Endothelial cell of umbilical vein (primary cell): Measurements from ENCODE around the gene SNRNP27. TPM values are rescaled to one million over a fixed set of nuclear protein-coding genes. Genes with fewer than 3 reads are reported as not detected.

Experiments used
- BruUV-seq: library from RNA; stranded (reverse); fragments of 400-500 nt; replicated peaks from 2 replicates; lab custom pipeline; 2021; lab: Mats Ljungman, UMichigan
- CTCF ChIA-PET: fragments of 300-600, 350-600 bp; sonication (Branson Sonifier 250); formaldehyde crosslinking; loops from one replicate; lab custom pipeline; 2021; ENCODE audit warnings: antibody characterized with exemption, inconsistent platforms; lab: Charles Lee
- POLR2A ChIA-PET: fragments of 300-600, 350-600 bp; sonication (Branson Sonifier 250); formaldehyde crosslinking; loops from one replicate; lab custom pipeline; 2021; ENCODE audit warnings: antibody characterized with exemption, inconsistent platforms; lab: Charles Lee
- DNase-seq: peaks from one replicate; pipeline ENCODE4 v3.0.0-alpha.2; 2011; ENCODE audit warnings: low read depth, low spot score
- FAIRE-seq: peaks from 2 replicates; lab custom pipeline; 2011; peaks lifted over from hg19 to GRCh38; lab: Jason Lieb, UNC
- H2AFZ ChIP-seq: 2 replicates; pipeline ENCODE4 v1.6.0; 2012; ENCODE audit warnings: low read depth, low read length, control low read depth, inconsistent platforms
- H3K27ac ChIP-seq: 2 replicates; pipeline ENCODE4 v1.5.1; 2011; ENCODE audit warnings: low read depth, mild to moderate bottlenecking, control low read depth, low read length, moderate library complexity; ENCODE audit not compliant: insufficient read depth
- H3K27me3 ChIP-seq, 2 experiments: 2 replicates each; pipeline versions ENCODE4 v1.6.0 to v1.6.1; 2011; ENCODE audit warnings: low read length in 2 of 2, mixed read lengths in 1 of 2; ENCODE audit not compliant: control insufficient read depth in 2 of 2, insufficient read depth in 2 of 2
- H3K36me3 ChIP-seq, 2 experiments: 2 replicates in 1 of 2; 3 replicates in 1 of 2; pipeline ENCODE4 v1.5.1; 2011; ENCODE audit warnings: low read length in 2 of 2, mild to moderate bottlenecking in 1 of 2, moderate library complexity in 1 of 2; ENCODE audit not compliant: control insufficient read depth in 2 of 2, insufficient read depth in 2 of 2; ENCODE audit errors: extremely low read depth in 1 of 2
- H3K4me1 ChIP-seq: 3 replicates; pipeline ENCODE4 v1.5.1; 2011; ENCODE audit warnings: mild to moderate bottlenecking, low read length; ENCODE audit not compliant: control insufficient read depth, insufficient read depth; ENCODE audit errors: extremely low read depth
- H3K4me2 ChIP-seq: 2 replicates; pipeline ENCODE4 v1.6.1; 2011; ENCODE audit warnings: low read length, control low read depth, mixed read lengths; ENCODE audit not compliant: insufficient read depth
- H3K4me3 ChIP-seq, 3 experiments: fragments of 200-600 bp in 1 of 3; sonication (generic), shearing (Covaris generic) in 1 of 3; replicated peaks in 1 of 3; 2 replicates each; pipeline ENCODE4 v1.5.1; 2011 to 2016; ENCODE audit warnings: control low read depth in 3 of 3, low read length in 3 of 3, mild to moderate bottlenecking in 2 of 3, inconsistent platforms in 1 of 3, low read depth in 1 of 3, moderate library complexity in 1 of 3; ENCODE audit not compliant: insufficient read depth in 1 of 3
- H3K79me2 ChIP-seq: 2 replicates; pipeline ENCODE4 v1.6.0; 2012; ENCODE audit warnings: low read length, inconsistent platforms; ENCODE audit not compliant: control insufficient read depth, insufficient read depth
- H3K9ac ChIP-seq: replicated peaks from 2 replicates; pipeline ENCODE3; 2011; ENCODE audit warnings: low read length, control low read depth; ENCODE audit not compliant: insufficient read depth; ENCODE audit errors: extremely low read depth
- H3K9me1 ChIP-seq: replicated peaks from 3 replicates; pipeline ENCODE4 v1.6.0; 2011; ENCODE audit warnings: mild to moderate bottlenecking, low read length; ENCODE audit not compliant: control insufficient read depth, insufficient read depth; ENCODE audit errors: extremely low read depth
- H3K9me3 ChIP-seq: replicated peaks from 2 replicates; pipeline ENCODE4 v1.5.1; 2012; ENCODE audit warnings: low read length, inconsistent platforms; ENCODE audit not compliant: control insufficient read depth, insufficient read depth
- H4K20me1 ChIP-seq: replicated peaks from 2 replicates; pipeline ENCODE3; 2011; ENCODE audit warnings: mild to moderate bottlenecking, low read length; ENCODE audit not compliant: control insufficient read depth, insufficient read depth; ENCODE audit errors: extremely low read depth
- EZH2 ChIP-seq: IDR thresholded peaks from 2 replicates; pipeline ENCODE4 v1.6.1; 2012; ENCODE audit warnings: borderline replicate concordance, low read depth, mild to moderate bottlenecking, moderate library complexity, low read length, inconsistent platforms; ENCODE audit not compliant: severe bottlenecking
- FOS ChIP-seq: IDR thresholded peaks from 2 replicates; pipeline ENCODE4 v1.6.1; 2011; ENCODE audit warnings: mild to moderate bottlenecking, low read length, moderate library complexity, borderline replicate concordance; ENCODE audit not compliant: insufficient read depth
- GATA2 ChIP-seq: IDR thresholded peaks from 2 replicates; pipeline ENCODE4 v1.7.0; 2011; ENCODE audit warnings: low read depth, mild to moderate bottlenecking, moderate library complexity, mixed read lengths, low read length; ENCODE audit not compliant: insufficient read length, insufficient read depth
- JUN ChIP-seq: IDR thresholded peaks from 2 replicates; pipeline ENCODE4 v1.6.1; 2011; ENCODE audit warnings: borderline replicate concordance, low read depth; ENCODE audit not compliant: insufficient read length, insufficient read depth
- POLR2AphosphoS5 ChIP-seq: IDR thresholded peaks from 2 replicates; pipeline ENCODE4 v1.6.1; 2012; ENCODE audit warnings: low read depth, mild to moderate bottlenecking, control low read depth, low read length, moderate library complexity; ENCODE audit not compliant: insufficient read depth
- dilution Hi-C: fragments of 300-500 bp; cut with MboI; formaldehyde crosslinking; loops from one replicate; pipeline ENCODE4 v1.15.0; 2019; ENCODE audit warnings: low sequenced_read_pairs; ENCODE audit not compliant: extremely low pct_ligation_motif_present
- intact Hi-C: fragments of 100-400 bp; cut with micrococcal nuclease; formaldehyde crosslinking; loops from one replicate; pipeline ENCODE4 v1.10.0; 2022
- polyA plus RNA-seq, 4 experiments: library from polyadenylated mRNA; depleted of rRNA in 3 of 4; stranded (reverse) in 3 of 4; unstranded in 1 of 4; fragments of >200 nt; gene quantifications; 2 replicates each; pipeline versions ENCODE4 v1.2.1 to v1.2.3, GENCODE V29; 2011 to 2012; ENCODE audit warnings: missing spikeins in 1 of 4
- total RNA-seq: library from RNA; stranded (reverse); gene quantifications from 2 replicates; pipeline ENCODE4 v1.2.3, GENCODE V29; 2021
- TF ChIP-seq, protein P1 (sequence below), 2 donors: IDR thresholded peaks; 1 replicate in 1 of 2; 2 replicates in 1 of 2; pipeline ENCODE4 v1.5.1; 2011; ENCODE audit warnings: low read length in 2 of 2, mild to moderate bottlenecking in 2 of 2, moderate library complexity in 2 of 2, control low read depth in 1 of 2, inconsistent platforms in 1 of 2, low read depth in 1 of 2; ENCODE audit not compliant: insufficient read depth in 1 of 2; ENCODE audit errors: extremely low read depth in 1 of 2
- TF ChIP-seq, protein P2 (sequence below): IDR thresholded peaks from 2 replicates; pipeline ENCODE4 v1.6.1; 2011; ENCODE audit not compliant: insufficient read depth, insufficient read length

SNRNP27 gene
- total and polyA plus RNA-seq, 2 donors (not counting 3 experiments of a cell fraction or from before 2014, with no cell fraction given), result 12.7 to 50.6 TPM

DNA sequence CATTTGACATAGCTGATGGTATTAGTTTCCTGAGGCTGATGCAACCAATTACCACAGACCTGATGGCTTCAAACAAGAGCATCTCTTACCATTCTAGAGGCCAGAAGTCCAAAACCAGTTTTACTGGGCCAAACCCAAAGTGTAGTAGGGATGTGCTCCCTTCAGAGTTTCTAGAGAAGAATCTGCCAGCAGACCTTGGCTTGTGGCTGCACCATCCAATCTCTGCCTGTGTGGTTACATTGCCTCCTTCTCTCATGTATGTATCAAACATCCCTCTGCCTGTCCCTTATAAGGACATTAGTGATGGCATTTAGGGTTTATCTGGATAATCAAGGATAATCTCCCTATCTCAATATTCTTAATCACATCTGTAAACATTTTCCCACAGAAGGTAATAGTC is 4.5 kb upstream of the SNRNP27 start:
- Histone ChIP-seq H3K4me1 (peaks cover 3% of the 10 kb centered on the region), H3K4me2 (no peak overlapping the region), H4K20me1 (no peaks in the 10 kb centered on the region), H3K27me3 (no peaks in the 10 kb centered on the region), H2AFZ (no peak overlapping the region), H3K79me2 (peaks cover 4% of the 10 kb centered on the region), H3K27ac (no peak overlapping the region), H3K9me3 (no peaks in the 10 kb centered on the region), H3K36me3 (no peaks in the 10 kb centered on the region), H3K9ac (no peak overlapping the region), H3K4me3 (no peak overlapping the region), H3K9me1 (no peaks in the 10 kb centered on the region)
- TF ChIP-seq EZH2 (no peak), POLR2AphosphoS5 (no peak), GATA2 (no peak), FOS (no peak), JUN (no peak)
- TF ChIP-seq, protein P1, sequence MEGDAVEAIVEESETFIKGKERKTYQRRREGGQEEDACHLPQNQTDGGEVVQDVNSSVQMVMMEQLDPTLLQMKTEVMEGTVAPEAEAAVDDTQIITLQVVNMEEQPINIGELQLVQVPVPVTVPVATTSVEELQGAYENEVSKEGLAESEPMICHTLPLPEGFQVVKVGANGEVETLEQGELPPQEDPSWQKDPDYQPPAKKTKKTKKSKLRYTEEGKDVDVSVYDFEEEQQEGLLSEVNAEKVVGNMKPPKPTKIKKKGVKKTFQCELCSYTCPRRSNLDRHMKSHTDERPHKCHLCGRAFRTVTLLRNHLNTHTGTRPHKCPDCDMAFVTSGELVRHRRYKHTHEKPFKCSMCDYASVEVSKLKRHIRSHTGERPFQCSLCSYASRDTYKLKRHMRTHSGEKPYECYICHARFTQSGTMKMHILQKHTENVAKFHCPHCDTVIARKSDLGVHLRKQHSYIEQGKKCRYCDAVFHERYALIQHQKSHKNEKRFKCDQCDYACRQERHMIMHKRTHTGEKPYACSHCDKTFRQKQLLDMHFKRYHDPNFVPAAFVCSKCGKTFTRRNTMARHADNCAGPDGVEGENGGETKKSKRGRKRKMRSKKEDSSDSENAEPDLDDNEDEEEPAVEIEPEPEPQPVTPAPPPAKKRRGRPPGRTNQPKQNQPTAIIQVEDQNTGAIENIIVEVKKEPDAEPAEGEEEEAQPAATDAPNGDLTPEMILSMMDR (IDR thresholded peaks at IDR 0.05; ENCODE audit: extremely low read depth in 1 of 2, insufficient read depth in 1 of 2, low read depth in 1 of 2, low read length in 2 of 2), result no peak
- TF ChIP-seq, protein P2, sequence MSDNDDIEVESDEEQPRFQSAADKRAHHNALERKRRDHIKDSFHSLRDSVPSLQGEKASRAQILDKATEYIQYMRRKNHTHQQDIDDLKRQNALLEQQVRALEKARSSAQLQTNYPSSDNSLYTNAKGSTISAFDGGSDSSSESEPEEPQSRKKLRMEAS, result no peak
- FAIRE-seq (no peak), DNase-seq (no peak)
- no TSS peak for BruUV-seq
- CTCF ChIA-PET, result interaction anchor here (2.0 kb wide), 1 partner anchor 164 kb away, joined by 7 read pairs; no protein-coding TSS in a partner anchor
- POLR2A ChIA-PET, result interaction anchor here (1.1 kb wide), 1 partner anchor 165 kb away, joined by 3 read pairs; no protein-coding TSS in a partner anchor
- dilution Hi-C loops (no loop called here), intact Hi-C loops (no loop called here)
